ENCODE results near the gene DDX10.

DDX10 gene

DNA sequence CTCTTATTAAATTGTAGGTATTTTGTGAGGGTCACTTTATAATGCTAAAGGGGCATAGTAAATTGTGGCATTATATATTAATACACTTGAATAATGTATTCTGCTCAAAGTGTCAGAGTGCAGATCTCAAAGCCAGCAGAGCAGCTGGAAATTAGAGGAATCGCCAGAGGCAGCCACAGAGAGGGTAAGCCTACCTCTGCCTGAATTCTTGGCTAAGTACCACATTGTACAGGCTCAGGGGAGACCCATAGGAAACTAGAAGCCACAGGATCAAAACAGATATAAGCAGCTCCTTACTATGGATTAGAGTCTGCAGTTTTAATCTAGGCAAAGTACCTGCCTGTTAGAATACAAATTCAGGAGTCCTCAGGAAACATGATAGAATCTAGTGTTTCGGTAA, 249.3 kb downstream of the DDX10 start:
- DNase-seq, result no peak

DNA sequence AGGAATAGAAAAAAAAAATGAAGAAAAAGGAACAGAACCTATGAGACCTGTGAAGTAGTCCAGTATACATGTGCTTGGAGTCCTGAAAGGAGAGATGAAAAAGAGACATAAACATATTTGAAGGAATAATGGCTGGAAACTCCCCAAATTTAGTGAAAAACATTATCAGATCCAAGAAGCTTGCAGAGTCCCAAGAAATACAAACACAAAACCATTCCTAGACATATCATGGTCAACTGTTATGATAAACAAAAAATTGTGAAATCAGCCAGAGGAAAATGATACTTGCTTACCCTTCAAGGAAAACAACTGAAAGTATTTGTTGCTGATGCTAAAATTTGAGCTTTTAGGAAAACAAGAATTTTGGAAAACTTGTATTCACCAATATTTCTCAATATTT, 250.1 kb downstream of the DDX10 start:
- DNase-seq, result no peak

DNA sequence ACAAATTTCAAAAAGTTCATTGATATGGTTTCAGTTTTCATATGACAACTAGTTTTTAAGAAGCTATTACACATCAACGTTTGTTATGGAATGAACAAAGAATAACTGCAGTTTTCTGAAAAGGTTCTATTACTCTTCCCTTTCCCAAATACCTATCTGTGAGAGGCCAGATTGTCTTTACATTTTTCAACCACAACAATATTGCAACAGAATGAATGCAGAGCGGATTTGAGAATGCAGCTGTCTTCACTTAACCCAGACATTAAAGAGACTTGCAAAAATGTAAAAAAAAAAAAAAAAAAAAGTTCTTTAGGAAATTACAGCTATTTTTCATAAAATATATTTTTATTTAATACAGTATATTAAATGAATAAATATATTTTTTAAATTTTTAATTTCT, 250.8 kb downstream of the DDX10 start:
- DNase-seq, result no peak

DNA sequence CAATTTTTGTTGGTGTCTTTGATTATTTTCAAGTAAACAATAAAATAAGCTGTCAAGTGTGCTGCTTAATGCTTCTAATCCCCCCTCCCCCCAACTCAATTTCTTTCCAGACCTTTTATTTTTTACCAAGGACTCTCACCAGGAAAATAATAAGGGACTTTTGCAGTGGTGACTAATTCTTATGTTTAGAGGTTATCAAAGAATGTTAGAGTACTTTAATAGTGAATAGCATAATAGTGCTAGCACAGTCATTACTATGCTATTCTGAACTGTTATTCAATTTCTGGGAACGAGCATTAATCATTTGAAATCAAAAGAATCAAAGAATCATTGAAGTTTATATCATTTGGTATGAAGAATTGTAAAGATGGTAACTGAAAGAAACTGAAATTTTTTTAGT, 251.4 kb downstream of the DDX10 start:
- no peak for DNase-seq

DNA sequence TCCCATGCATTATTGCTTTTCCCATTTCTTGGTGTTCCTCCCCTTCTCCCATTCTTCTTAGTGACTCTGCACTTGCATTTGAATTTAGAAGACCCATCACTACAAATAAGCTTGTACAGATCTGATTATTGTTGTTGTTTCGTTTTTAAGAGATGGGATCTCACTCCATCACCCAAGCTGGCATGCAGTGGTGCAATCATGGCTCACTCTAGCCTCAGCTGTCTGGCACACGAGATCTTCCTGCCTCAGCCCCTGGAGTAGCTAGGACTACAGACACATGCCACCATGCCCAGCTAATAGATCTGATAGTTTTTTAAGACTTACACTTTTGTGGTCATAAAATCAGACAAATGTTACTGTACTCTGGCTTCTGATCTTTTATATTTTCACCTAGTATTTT, 252.1 kb downstream of the DDX10 start:
- no peak for DNase-seq

DNA sequence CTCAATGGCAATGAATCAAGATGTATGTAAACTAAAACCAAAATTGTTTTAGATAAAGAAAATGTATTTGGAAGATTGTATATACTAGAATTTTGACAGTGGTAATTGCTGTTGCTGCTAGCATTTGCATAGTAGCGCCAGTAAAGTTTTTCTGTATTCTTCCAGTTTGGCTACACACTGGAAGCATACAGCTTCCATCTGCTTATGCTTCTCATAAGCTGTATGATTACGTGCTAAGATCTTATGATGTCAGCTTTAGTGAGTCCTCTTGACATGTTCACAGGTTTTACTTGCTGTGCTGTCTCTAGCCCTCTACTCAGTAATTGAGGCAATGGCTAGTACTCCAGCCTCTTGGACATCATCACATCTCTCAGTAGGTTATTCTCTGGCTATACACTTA, 256.3 kb downstream of the DDX10 start:
- no peak for DNase-seq

DNA sequence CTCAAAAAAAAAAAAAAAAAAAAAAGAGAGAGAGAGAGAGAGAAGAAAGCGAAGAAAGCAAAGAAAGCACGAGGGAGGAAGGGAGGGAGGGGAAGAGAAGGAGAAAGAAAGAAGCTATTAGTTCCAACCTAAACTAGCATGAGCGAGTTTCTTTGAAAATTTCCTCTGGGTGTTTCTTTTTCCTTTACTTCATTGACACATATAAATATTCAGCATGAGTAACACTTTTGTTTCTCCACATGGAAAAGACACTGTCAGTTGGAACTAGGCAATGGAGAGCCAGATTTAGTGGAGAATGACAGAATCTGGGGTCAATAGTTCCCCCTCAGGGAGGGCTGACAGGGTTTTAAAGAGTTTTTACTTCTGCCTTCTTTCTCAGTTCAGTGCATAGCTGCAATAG, 257.4 kb downstream of the DDX10 start:
- no peak for DNase-seq

DNA sequence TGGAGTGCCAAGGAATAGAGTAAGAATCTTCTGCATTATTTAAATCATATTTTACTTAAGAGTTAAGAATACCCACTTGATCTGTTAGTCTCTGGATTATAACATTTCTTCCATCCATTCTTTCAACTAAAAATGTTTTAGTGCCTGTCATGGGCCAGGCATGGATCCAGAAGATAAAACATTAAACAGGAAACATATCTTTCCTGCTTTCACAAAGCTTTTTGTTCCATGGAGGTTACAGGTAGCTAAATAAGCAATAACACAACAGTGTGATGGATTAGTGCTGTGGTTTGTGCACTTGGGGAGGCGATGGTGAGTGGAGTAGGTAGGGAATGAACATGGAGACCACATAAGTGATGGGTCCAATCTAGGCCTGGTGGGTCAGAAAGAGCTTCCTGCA, 258.5 kb downstream of the DDX10 start:
- no peak for DNase-seq

DNA sequence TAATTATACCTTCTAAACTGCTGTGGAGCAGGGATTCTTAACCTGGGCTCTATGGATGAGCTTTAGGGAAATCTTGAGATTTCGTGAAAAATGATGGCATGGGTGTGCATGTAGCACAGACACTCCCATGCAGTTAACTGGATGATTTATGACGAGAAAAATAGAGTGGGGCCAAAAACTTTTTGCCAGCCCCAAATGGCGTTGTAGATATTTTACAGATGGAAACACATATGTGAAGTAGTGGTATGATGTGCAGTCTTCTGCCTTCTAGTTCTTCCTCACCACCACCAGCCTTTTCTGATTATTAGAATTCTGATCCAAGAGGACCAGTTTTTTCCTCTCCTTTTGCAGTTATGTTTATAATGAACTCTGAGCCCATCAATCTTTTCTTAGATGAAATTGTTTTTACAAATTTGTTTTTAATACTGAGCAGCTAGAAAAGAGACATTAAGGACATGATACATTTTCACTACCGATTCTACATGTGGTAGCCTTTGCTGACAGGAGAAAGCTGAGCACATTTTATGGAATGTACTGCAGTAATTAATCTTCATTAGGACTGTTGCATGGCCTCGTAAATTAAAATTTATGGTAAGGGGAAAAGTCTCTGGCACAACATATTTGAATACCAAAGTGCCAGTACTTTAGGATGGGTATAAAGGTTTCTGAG, 261.4 kb downstream of the DDX10 start:
- no peak for DNase-seq

DNA sequence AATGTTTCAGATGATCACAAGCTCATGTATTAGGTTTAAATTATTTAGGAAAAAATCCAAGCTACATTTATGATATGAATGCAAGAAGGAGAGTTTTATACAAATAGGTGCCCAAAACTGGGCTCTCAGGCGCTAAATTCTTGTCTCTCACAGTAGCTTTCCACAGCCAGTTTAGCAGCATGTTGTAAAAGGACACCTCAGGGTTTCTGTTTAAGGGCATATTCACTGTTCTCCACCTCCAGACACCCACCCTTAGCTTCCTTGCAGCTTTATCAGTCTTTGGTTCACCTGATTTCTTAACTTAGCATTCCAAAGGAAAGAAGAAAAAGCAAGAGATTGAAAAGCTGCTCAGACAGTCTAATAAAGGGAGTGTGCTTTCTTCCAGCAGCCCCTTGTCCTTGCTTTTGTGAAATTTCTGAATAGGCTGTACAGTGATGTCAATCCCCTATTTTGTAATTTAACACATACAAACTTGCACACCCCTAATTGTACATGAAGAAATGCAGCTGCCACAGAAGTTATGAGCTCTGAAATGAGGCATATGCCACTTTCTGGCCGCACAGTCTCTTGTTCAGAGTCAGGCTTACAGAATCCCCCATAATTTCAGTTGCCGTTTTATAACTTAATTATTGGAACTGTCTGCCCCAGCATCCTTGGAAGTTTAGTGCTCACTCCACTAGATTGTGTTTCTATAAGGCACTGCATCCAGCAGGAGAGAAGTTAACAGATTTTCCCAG, 262.1 kb downstream of the DDX10 start:
- no peak for DNase-seq

GRCh38 chr11:108927791-108928545, 263.1 kb downstream of the DDX10 start:
- peak; percentile 64 for DNase-seq

DNA sequence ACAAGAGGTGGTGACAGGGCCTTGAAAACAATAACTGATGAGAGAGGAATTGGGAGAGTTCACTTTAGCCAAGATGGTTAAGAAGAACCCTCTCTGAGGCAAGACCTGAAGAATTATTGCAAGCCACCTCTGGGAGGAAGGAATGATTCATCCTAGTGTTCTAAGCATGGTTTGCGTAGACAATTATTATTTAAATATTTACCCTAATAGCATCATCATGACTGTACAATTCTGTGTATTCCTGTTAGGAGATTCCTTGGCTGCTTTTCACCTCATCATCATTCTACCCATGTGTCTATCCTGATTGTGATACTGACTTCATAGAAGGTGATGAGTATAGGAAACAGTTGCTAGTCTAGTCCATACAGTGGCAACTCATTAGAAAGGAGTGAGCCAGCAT, 264.4 kb downstream of the DDX10 start:
- DNase-seq, result no peak

DNA sequence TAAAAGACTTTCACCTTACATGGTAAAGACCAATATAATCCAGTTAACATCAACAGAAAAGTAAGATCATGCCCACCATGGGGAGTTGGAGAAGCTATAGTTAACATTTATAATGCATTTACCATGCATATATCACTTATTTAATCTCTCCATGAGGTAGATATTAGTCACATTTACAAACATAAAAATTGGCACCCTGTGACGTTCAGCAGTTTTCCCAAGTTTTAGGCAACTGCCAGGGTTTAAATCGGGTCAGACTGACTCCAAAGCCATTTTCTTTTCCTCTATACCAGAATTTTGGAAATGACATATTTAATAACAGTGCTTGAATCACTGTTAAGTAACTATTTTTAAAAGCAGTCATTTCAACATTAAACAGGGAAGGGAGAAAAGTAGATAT, 266.3 kb downstream of the DDX10 start:
- no peak for DNase-seq

DNA sequence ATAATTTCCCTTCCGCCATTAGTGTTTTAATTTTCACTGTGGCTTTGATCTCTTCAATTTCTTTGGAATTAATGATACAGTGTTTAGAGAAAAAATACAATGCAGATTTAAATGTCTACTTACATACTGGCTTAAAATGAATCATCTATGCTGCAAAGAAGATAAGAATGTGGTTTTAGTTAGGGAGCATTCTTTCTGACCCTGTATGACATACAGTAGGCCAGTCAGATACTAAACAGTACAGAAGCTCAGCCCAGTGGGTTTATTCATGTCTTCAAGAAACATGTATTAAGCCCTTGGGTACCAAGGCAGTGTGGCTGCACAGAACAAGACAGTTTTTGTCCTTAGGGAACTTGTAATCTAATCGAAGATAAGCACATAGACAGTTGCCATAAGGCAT, 268.8 kb downstream of the DDX10 start:
- DNase-seq, result no peak

DNA sequence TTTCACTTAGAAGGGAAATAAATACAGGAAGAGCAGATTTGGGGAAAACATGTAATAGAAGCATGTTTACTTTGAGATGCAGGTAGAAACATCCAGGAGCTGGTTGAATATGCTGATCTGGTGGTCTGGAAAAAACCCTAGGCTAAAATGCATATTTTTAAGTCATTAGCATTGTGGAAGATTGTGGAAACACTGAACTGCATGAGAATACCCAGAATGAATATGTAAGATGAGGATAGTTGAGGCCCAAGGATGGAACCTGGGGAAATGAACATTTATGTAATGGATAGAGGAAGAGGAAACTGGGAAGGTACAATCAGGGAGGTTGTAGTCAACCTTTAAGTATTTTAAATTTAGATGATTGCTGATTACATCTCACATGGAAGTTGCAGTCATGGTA, 269.4 kb downstream of the DDX10 start:
- no peak for DNase-seq

GRCh38 chr11:108934696-108935095, 269.8 kb downstream of the DDX10 start:
- DNase-seq, result no peak

- no peak for DNase-seq
These were observed 272.9 kb downstream of the DDX10 start for GRCh38 chr11:108937746-108938145.

- no peak for DNase-seq
These were observed 273.7 kb downstream of the DDX10 start for GRCh38 chr11:108938604-108939003.

DNA sequence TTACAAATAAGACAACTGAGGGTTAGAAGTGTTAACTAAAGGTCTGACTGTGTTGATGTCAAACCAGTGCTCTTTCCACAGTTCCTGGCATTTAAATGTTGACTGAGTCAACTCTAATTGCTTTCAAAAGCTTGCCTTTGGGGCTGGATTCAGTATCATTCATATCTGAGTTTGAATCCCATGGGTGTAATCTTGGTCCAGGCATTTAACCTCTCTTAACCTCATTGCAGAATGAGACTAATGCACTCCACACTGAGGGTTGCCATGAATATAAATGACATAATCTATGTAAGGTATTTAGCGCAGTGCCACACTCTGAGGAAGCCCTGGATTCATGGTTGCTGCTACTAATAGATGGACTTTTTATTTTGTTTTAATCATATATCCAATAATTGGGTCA, 274.3 kb downstream of the DDX10 start:
- no peak for DNase-seq

- no peak for DNase-seq
These were observed 279.0 kb downstream of the DDX10 start for GRCh38 chr11:108943853-108944252.

DNA sequence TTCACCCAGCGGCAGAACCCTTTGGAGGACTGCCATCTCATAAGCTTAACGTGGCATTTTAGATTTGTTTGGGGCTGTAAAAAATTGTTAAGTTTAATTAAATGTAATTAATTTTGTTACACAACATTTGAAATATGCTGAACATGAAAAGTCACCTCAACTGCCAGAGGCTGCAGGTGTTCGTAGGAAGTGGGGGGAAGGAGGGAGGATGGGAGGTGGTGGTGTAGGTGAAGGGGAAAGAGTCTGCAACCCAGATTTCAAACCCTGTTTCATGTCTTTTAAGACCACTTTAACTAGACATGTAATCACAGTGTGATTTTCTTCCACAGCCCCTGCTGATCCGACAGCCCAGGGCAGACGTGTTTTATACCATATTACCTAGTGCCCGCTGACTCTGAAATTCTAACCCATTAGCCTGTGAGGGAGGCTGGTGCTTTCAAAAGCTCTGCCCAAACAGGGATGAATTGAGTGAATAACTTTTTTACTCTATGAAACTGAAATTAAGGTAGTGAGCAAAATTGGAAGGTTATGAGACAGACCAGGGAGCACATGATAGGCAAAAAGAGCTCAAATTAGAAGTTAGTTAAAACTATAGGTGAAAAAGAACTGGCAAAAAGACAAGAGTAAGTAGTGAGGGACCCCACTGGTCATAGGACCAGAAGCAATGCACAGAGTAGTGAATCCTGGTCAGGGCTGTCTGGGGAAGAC, 279.8 kb downstream of the DDX10 start:
- DNase-seq, result no peak

DNA sequence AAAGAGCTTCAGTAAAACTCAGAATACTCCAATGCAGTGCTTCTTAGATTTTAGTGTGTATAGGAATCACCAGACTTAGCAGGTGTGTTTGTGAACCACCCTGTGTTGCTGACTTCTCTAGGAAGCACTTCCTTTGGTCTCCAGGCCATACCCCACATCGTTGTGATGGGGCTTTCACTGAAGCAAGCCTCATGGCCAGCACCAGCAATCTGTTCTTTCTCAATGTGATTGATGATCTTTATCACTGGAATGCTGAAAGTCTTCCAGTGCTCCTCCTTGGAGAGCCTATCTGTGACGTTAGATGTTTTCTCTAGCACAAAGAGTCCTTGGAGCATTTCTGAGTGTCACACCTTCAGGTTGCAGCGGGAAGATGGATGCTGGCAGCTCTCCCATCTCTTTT, 280.5 kb downstream of the DDX10 start:
- no peak for DNase-seq
